CD4-positive, alpha-beta T cell (primary cell): ENCODE data around the gene IGF2BP3. TPM values are rescaled to one million over a fixed set of nuclear protein-coding genes. Genes with fewer than 3 reads are reported as not detected.
A peak's percentile ranks its signal among the peaks of the same experiment; 100 is the strongest.

Source experiments
- ATAC-seq: fragments of 200-7000 bp; cut with Tn5 transposase; one replicate; pipeline ENCODE4 v1.10.0; 2022; ENCODE audit warnings: mild to moderate bottlenecking; ENCODE audit not compliant: poor library complexity
- CTCF ChIA-PET: fragments of 350-600 bp; sonication (Branson Sonifier 250); formaldehyde crosslinking; loops from one replicate; lab custom pipeline; 2021; ENCODE audit warnings: antibody characterized with exemption, inconsistent platforms; lab: Charles Lee
- POLR2A ChIA-PET: fragments of 350-600 bp; sonication (Branson Sonifier 250); formaldehyde crosslinking; loops from one replicate; lab custom pipeline; 2021; ENCODE audit warnings: antibody characterized with exemption, inconsistent platforms; lab: Charles Lee
- DNase-seq, 14 experiments: peaks; one replicate each; pipeline ENCODE4 v3.0.0-alpha.2; 2013 to 2020; ENCODE audit warnings: mixed read lengths in 2 of 14
- H3K27ac ChIP-seq, 2 donors: one replicate each; pipeline versions ENCODE4 v1.5.1 to v1.7.0; 2013; ENCODE audit warnings: low read length in 2 of 2, low read depth in 1 of 2, mild to moderate bottlenecking in 1 of 2
- H3K27me3 ChIP-seq, 2 experiments: 1 replicate in 1 of 2; 2 replicates in 1 of 2; pipeline versions ENCODE4 v1.6.1 to v1.7.0; 2013; ENCODE audit warnings: low read length in 2 of 2, control low read depth in 1 of 2, mild to moderate bottlenecking in 1 of 2, moderate library complexity in 1 of 2; ENCODE audit not compliant: insufficient read depth in 2 of 2, control insufficient read depth in 1 of 2
- H3K36me3 ChIP-seq: one replicate; pipeline ENCODE4 v1.6.1; 2013; ENCODE audit warnings: low read length, control low read depth; ENCODE audit not compliant: insufficient read depth
- H3K4me1 ChIP-seq: one replicate; pipeline ENCODE4 v1.6.1; 2013; ENCODE audit warnings: low read length, control low read depth; ENCODE audit not compliant: insufficient read depth
- H3K4me3 ChIP-seq: one replicate; pipeline ENCODE4 v1.5.1; 2013; ENCODE audit warnings: mild to moderate bottlenecking, low read length, moderate library complexity
- H3K9me3 ChIP-seq, 2 experiments: 1 replicate in 1 of 2; 2 replicates in 1 of 2; pipeline versions ENCODE4 v1.6.1 to v1.7.0; 2013; ENCODE audit warnings: low read length in 2 of 2, mild to moderate bottlenecking in 2 of 2, control low read depth in 1 of 2, moderate library complexity in 1 of 2; ENCODE audit not compliant: control insufficient read depth in 1 of 2, insufficient read depth in 1 of 2
- H3K27ac Mint-ChIP-seq: one replicate; pipeline ENCODE4 v1.8.0; 2020; ENCODE audit warnings: mixed read lengths
- H3K27me3 Mint-ChIP-seq: one replicate; pipeline ENCODE4 v1.8.0; 2021; ENCODE audit warnings: mixed read lengths
- H3K36me3 Mint-ChIP-seq: one replicate; pipeline ENCODE4 v1.8.0; 2021; ENCODE audit warnings: low read depth, mixed read lengths
- H3K4me1 Mint-ChIP-seq: one replicate; pipeline ENCODE4 v1.8.0; 2021; ENCODE audit warnings: low read depth, mixed read lengths
- H3K4me3 Mint-ChIP-seq: one replicate; pipeline ENCODE4 v1.8.0; 2020; ENCODE audit warnings: mild to moderate bottlenecking, mixed read lengths
- H3K9me3 Mint-ChIP-seq: one replicate; pipeline ENCODE4 v1.8.0; 2020; ENCODE audit warnings: mixed read lengths
- intact Hi-C, 2 experiments: fragments of 100-400 bp; cut with DNase I in 1 of 2; cut with micrococcal nuclease in 1 of 2; formaldehyde crosslinking; loops; one replicate each; pipeline versions ENCODE4 v1.15.1 to v1.9.0; 2023 to 2025; cut with DNase I, micrococcal nuclease
- total RNA-seq, 174 experiments: library from RNA in 2 of 174; stranded (reverse) in 2 of 174; gene quantifications; one replicate each; pipeline ENCODE4 v1.2.3 and lab custom pipeline; 2021 to 2026
- TF ChIP-seq, protein P1 (sequence below): fragments of 200-600 bp; IDR thresholded peaks from one replicate; pipeline ENCODE4 v1.8.0; 2022; ENCODE audit warnings: antibody characterized with exemption, mild to moderate bottlenecking

The IGF2BP3 gene
- total RNA-seq, 2 experiments from 2014 or later = not detected

DNA sequence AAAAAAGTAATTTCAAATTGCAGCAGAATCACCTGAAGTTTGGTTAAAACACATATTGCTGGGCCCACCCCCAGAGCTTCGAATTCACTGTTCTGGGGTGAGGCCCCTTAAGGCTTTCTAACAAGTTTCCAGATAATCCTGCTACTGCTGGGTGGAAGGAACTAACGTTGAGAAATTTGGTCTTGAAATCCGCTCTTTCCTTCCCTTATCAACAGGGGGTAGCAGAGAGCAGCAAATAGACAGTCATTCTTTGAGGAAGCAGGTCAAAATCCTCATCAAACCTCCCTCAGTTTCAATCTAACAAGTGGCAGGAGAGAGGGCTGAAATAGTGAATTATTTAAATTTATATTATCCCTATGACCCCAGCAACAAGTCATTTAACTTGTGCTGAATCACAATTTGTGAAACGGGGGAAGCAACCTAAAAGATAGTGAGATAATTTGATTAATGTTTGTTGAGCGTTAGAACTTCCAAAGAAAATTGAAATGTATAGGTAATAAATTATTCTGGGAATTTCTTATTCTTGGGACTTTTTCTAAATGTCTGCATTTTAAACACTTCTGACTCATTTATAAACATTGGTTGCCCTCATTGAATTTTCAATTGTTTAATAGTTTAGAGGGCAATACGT is 192.8 kb downstream of the IGF2BP3 start:
- ChIA-PET POLR2A (interaction anchor here (1.3 kb wide), 1 partner anchor 21 kb away, joined by 3 read pairs; no protein-coding TSS in a partner anchor), CTCF (interaction anchor here (1.0 kb wide), 1 partner anchor 21 kb away, joined by 3 read pairs; no protein-coding TSS in a partner anchor)
- ATAC-seq (peak; percentile 60), DNase-seq (peak in 5 of 14 experiments; percentile 15 to 79 (median 67))
- Mint-ChIP-seq H3K4me1 (peaks cover 9% of the 10 kb centered on the region), H3K27ac (no peak overlapping the region), H3K27me3 (no peaks in the 10 kb centered on the region), H3K9me3 (no peaks in the 10 kb centered on the region), H3K4me3 (no peak overlapping the region), H3K36me3 (no peaks in the 10 kb centered on the region)
- intact Hi-C loops = loop anchor here (1.0 to 10.0 kb wide), 5 partner anchors 77 to 1387 kb away; partner anchors contain the start of gene NUP42 (in 1 of the 2)
- Histone ChIP-seq H3K36me3 (no peaks in the 10 kb centered on the region), H3K27ac (no peak overlapping the region), H3K27me3 (no peaks in the 10 kb centered on the region), H3K9me3 (no peaks in the 10 kb centered on the region), H3K4me1 (peaks cover 8% of the 10 kb centered on the region), H3K4me3 (no peak overlapping the region)
- TF ChIP-seq, protein P1, sequence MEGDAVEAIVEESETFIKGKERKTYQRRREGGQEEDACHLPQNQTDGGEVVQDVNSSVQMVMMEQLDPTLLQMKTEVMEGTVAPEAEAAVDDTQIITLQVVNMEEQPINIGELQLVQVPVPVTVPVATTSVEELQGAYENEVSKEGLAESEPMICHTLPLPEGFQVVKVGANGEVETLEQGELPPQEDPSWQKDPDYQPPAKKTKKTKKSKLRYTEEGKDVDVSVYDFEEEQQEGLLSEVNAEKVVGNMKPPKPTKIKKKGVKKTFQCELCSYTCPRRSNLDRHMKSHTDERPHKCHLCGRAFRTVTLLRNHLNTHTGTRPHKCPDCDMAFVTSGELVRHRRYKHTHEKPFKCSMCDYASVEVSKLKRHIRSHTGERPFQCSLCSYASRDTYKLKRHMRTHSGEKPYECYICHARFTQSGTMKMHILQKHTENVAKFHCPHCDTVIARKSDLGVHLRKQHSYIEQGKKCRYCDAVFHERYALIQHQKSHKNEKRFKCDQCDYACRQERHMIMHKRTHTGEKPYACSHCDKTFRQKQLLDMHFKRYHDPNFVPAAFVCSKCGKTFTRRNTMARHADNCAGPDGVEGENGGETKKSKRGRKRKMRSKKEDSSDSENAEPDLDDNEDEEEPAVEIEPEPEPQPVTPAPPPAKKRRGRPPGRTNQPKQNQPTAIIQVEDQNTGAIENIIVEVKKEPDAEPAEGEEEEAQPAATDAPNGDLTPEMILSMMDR = peak; percentile 83

DNA sequence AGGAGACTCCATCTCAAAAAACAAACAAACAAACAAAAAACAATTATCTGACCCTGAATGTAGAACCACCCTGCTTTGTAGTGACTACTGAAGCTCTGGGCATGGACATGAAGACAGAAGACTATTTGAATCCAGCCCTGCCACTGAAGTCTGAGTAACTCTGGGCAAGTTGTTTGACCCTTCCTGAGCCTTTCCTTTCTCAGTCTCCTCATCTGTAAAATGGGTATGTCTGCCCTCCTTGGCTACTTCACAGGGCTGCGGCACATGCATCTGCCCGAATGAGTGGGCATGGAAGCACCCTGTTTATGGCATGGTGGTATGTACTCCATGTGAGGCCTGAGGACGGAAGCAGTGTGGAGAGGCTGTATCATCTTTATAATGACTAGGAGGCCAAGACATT is 193.3 kb downstream of the IGF2BP3 start:
- ChIA-PET POLR2A (interaction anchor here (1.3 kb wide), 1 partner anchor 22 kb away, joined by 3 read pairs; no protein-coding TSS in a partner anchor), CTCF (interaction anchor here (1.0 kb wide), 1 partner anchor 21 kb away, joined by 3 read pairs; no protein-coding TSS in a partner anchor)
- no peaks in the 10 kb centered on the region for H3K9me3 Mint-ChIP-seq
- peaks cover 9% of the 10 kb centered on the region for H3K4me1 Mint-ChIP-seq
- no peaks in the 10 kb centered on the region for H3K36me3 Mint-ChIP-seq
- no peak overlapping the region for H3K27ac Mint-ChIP-seq
- intact Hi-C loops = loop anchor here (1.0 to 10.0 kb wide), 5 partner anchors 78 to 1388 kb away; partner anchors contain the start of gene NUP42 (in 1 of the 2)
- DNase-seq (no peak), ATAC-seq (no peak)
- TF ChIP-seq, protein P1 = no peak
- no peaks in the 10 kb centered on the region for H3K9me3 ChIP-seq
- no peak overlapping the region for H3K4me3 ChIP-seq
- no peak overlapping the region for H3K4me3 Mint-ChIP-seq
- H3K36me3 ChIP-seq = no peaks in the 10 kb centered on the region
- no peak overlapping the region for H3K27ac ChIP-seq
- no peaks in the 10 kb centered on the region for H3K27me3 ChIP-seq
- peaks cover 4% of the 10 kb centered on the region for H3K27me3 Mint-ChIP-seq
- H3K4me1 ChIP-seq = peaks cover 8% of the 10 kb centered on the region

DNA sequence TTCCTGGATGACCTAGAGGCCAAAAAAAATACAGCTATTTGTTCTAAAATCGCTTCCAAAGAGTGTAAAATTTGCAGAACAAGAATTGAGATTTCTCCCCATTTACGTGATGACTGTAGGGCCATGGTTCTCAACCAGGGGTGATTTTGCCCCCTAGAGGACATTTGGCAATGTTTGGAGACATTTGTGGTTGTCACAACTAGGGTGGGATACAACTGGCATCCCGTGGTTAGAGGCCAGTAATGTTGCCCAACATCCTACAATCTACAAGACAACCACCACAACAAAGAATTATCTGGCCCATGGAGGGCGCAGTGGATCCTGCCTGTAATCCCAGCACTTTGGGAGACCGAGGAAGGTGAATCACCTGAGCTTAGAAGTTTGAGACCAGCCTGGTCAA is 193.9 kb downstream of the IGF2BP3 start:
- TF ChIP-seq, protein P1 = no peak
- Histone ChIP-seq H3K27ac (no peak overlapping the region), H3K9me3 (no peaks in the 10 kb centered on the region), H3K4me1 (peaks cover 8% of the 10 kb centered on the region), H3K36me3 (no peaks in the 10 kb centered on the region), H3K4me3 (no peak overlapping the region), H3K27me3 (no peaks in the 10 kb centered on the region)
- Mint-ChIP-seq H3K27ac (no peak overlapping the region), H3K4me3 (no peak overlapping the region), H3K4me1 (peaks cover 9% of the 10 kb centered on the region), H3K27me3 (peaks cover 4% of the 10 kb centered on the region), H3K9me3 (no peaks in the 10 kb centered on the region), H3K36me3 (no peaks in the 10 kb centered on the region)
- no peak for ATAC-seq
- no peak for DNase-seq
- intact Hi-C loops = loop anchor here (5.0 to 10.0 kb wide), 4 partner anchors 78 to 1388 kb away; partner anchors contain the start of gene NUP42 (in 1 of the 2)
- ChIA-PET POLR2A (no interaction called here), CTCF (interaction anchor here (1.5 kb wide), 1 partner anchor 187 kb away, joined by 3 read pairs; no protein-coding TSS in a partner anchor)
